Measurements from ENCODE around the gene TAL2. TPM values are rescaled to one million over a fixed set of nuclear protein-coding genes. Genes with fewer than 3 reads are reported as not detected.

The TAL2 gene
- total RNA-seq, 1 experiment from 2014 or later: not detected

- no peak overlapping the region for H3K27ac Mint-ChIP-seq (ENCODE audit: low read depth, unreplicated experiment)
- intact Hi-C loops (cut with micrococcal nuclease): no loop called here
- H3K4me3 Mint-ChIP-seq (ENCODE audit: unreplicated experiment): no peak overlapping the region
- ChIA-PET POLR2A (no interaction called here), CTCF (interaction anchor here (0.7 kb wide), 1 partner anchor 1384 kb away, joined by 3 read pairs; no protein-coding TSS in a partner anchor)
- no peaks in the 10 kb centered on the region for H3K36me3 Mint-ChIP-seq (ENCODE audit: insufficient read depth, unreplicated experiment)
- no peaks in the 10 kb centered on the region for H3K27me3 Mint-ChIP-seq (ENCODE audit: insufficient read depth, unreplicated experiment)
- TF ChIP-seq CTCF (IDR thresholded peaks at IDR 0.05; ENCODE audit: unreplicated experiment): no peak
- no peak for DNase-seq (ENCODE audit: unreplicated experiment)
- no TSS peak for BruUV-seq (replicated peaks)
- no peaks in the 10 kb centered on the region for H3K9me3 Mint-ChIP-seq (ENCODE audit: unreplicated experiment)
- H3K4me1 Mint-ChIP-seq (ENCODE audit: insufficient read depth, unreplicated experiment): no peaks in the 10 kb centered on the region
Observed at GRCh38 chr9:105643795-105644194, 18.5 kb upstream of the TAL2 start.

GRCh38 chr9:105646879-105647594 lies 15.2 kb upstream of the TAL2 start:
- no peaks in the 10 kb centered on the region for H3K9me3 Mint-ChIP-seq (ENCODE audit: unreplicated experiment)
- no peaks in the 10 kb centered on the region for H3K36me3 Mint-ChIP-seq (ENCODE audit: insufficient read depth, unreplicated experiment)
- CTCF ChIA-PET: interaction anchor here (0.6 to 3.7 kb wide), 3 partner anchors 9 to 400 kb away, joined by 3 to 18 read pairs (median 5); no protein-coding TSS in a partner anchor
- H3K4me3 Mint-ChIP-seq (ENCODE audit: unreplicated experiment): no peak overlapping the region
- BruUV-seq (replicated peaks): no TSS peak
- POLR2A ChIA-PET: interaction anchor here (1.8 kb wide), 1 partner anchor 11 kb away, joined by 3 read pairs; no protein-coding TSS in a partner anchor
- DNase-seq (ENCODE audit: unreplicated experiment): no peak
- H3K4me1 Mint-ChIP-seq (ENCODE audit: insufficient read depth, unreplicated experiment): no peaks in the 10 kb centered on the region
- H3K27ac Mint-ChIP-seq (ENCODE audit: low read depth, unreplicated experiment): no peak overlapping the region
- H3K27me3 Mint-ChIP-seq (ENCODE audit: insufficient read depth, unreplicated experiment): no peaks in the 10 kb centered on the region
- intact Hi-C loops (cut with micrococcal nuclease): no loop called here
- TF ChIP-seq CTCF (IDR thresholded peaks at IDR 0.05; ENCODE audit: unreplicated experiment): no peak

GRCh38 chr9:105647595-105648349 lies 14.5 kb upstream of the TAL2 start:
- no peaks in the 10 kb centered on the region for H3K36me3 Mint-ChIP-seq (ENCODE audit: insufficient read depth, unreplicated experiment)
- DNase-seq (ENCODE audit: unreplicated experiment): no peak
- H3K9me3 Mint-ChIP-seq (ENCODE audit: unreplicated experiment): no peaks in the 10 kb centered on the region
- no peak for TF ChIP-seq CTCF (IDR thresholded peaks at IDR 0.05; ENCODE audit: unreplicated experiment)
- no peaks in the 10 kb centered on the region for H3K4me1 Mint-ChIP-seq (ENCODE audit: insufficient read depth, unreplicated experiment)
- ChIA-PET CTCF (interaction anchor here (1.0 to 3.7 kb wide), 4 partner anchors 8 to 71 kb away, joined by 3 to 18 read pairs (median 4); no protein-coding TSS in a partner anchor), POLR2A (interaction anchor here (1.8 kb wide), 1 partner anchor 10 kb away, joined by 3 read pairs; no protein-coding TSS in a partner anchor)
- H3K27me3 Mint-ChIP-seq (ENCODE audit: insufficient read depth, unreplicated experiment): no peaks in the 10 kb centered on the region
- no peak overlapping the region for H3K4me3 Mint-ChIP-seq (ENCODE audit: unreplicated experiment)
- no TSS peak for BruUV-seq (replicated peaks)
- no peak overlapping the region for H3K27ac Mint-ChIP-seq (ENCODE audit: low read depth, unreplicated experiment)
- intact Hi-C loops (cut with micrococcal nuclease): no loop called here

- no peak overlapping the region for H3K4me3 Mint-ChIP-seq (ENCODE audit: unreplicated experiment)
- ChIA-PET CTCF (interaction anchor here (0.7 to 1.0 kb wide), 3 partner anchors 10 to 1442 kb away, joined by 3 to 4 read pairs (median 3); no protein-coding TSS in a partner anchor), POLR2A (interaction anchor here (0.8 kb wide), 1 partner anchor 67 kb away, joined by 3 read pairs; no protein-coding TSS in a partner anchor)
- H3K36me3 Mint-ChIP-seq (ENCODE audit: insufficient read depth, unreplicated experiment): no peaks in the 10 kb centered on the region
- no peak for DNase-seq (ENCODE audit: unreplicated experiment)
- no peaks in the 10 kb centered on the region for H3K27me3 Mint-ChIP-seq (ENCODE audit: insufficient read depth, unreplicated experiment)
- no peaks in the 10 kb centered on the region for H3K9me3 Mint-ChIP-seq (ENCODE audit: unreplicated experiment)
- intact Hi-C loops (cut with micrococcal nuclease): no loop called here
- H3K27ac Mint-ChIP-seq (ENCODE audit: low read depth, unreplicated experiment): no peak overlapping the region
- peaks cover 6% of the 10 kb centered on the region for H3K4me1 Mint-ChIP-seq (ENCODE audit: insufficient read depth, unreplicated experiment)
- TF ChIP-seq CTCF (IDR thresholded peaks at IDR 0.05; ENCODE audit: unreplicated experiment): no peak
- BruUV-seq (replicated peaks): no TSS peak
Observed at GRCh38 chr9:105651806-105652205, 10.5 kb upstream of the TAL2 start.
